T-cell (primary cell): ENCODE measurements around the gene CDC23. TPM values are rescaled to one million over a fixed set of nuclear protein-coding genes. Genes with fewer than 3 reads are reported as not detected.
"Not testable (repeated sequence)": the region's sequence is repeated elsewhere in the genome, so short reads cannot be mapped to it uniquely, and the experiment has no call there.

ENCODE experiments used
- ATAC-seq, 4 experiments: fragments of 200-7000 bp in 3 of 4; fragments of 150-1000 bp in 1 of 4; cut with Tn5 transposase; replicated peaks in 1 of 4; 1 replicate in 3 of 4; 2 replicates in 1 of 4; pipeline ENCODE4 v1.10.0; 2021; ENCODE audit warnings: moderate library complexity in 3 of 4, mild to moderate bottlenecking in 2 of 4, moderate number of reproducible peaks in 1 of 4
- CTCF ChIA-PET, 2 donors: fragments of 300-600 bp; sonication (Branson Sonifier 250); formaldehyde crosslinking; loops; one replicate each; lab custom pipeline; 2022; ENCODE audit warnings: antibody characterized with exemption in 2 of 2; lab: Charles Lee
- POLR2A ChIA-PET, 2 donors: fragments of 300-600 bp; sonication (Branson Sonifier 250); formaldehyde crosslinking; loops; one replicate each; lab custom pipeline; 2022; ENCODE audit warnings: antibody characterized with exemption in 2 of 2; lab: Charles Lee
- DNase-seq, 35 experiments: peaks; one replicate each; pipeline versions ENCODE4 v3.0.0 to v3.0.0-alpha.2; 2013 to 2023
- H3K27ac ChIP-seq: one replicate; pipeline ENCODE4 v1.5.1; 2013; ENCODE audit warnings: low read length
- H3K27me3 ChIP-seq, 2 experiments: replicated peaks in 1 of 2; 1 replicate in 1 of 2; 2 replicates in 1 of 2; pipeline versions ENCODE4 v1.6.1 to v1.7.0; 2013; ENCODE audit warnings: low read length in 1 of 2, mixed read lengths in 1 of 2; ENCODE audit not compliant: control insufficient read depth in 2 of 2, insufficient read depth in 2 of 2; ENCODE audit errors: extremely low read depth in 1 of 2
- H3K36me3 ChIP-seq, 2 donors: 1 replicate in 1 of 2; 2 replicates in 1 of 2; pipeline versions ENCODE4 v1.6.1 to v1.7.0; 2013; ENCODE audit warnings: low read length in 1 of 2; ENCODE audit not compliant: control insufficient read depth in 2 of 2, insufficient read depth in 1 of 2; ENCODE audit errors: extremely low read depth in 1 of 2
- H3K4me1 ChIP-seq, 2 experiments: 1 replicate in 1 of 2; 2 replicates in 1 of 2; pipeline versions ENCODE4 v1.6.1 to v1.7.0; 2013; ENCODE audit warnings: low read length in 2 of 2, mixed read lengths in 1 of 2; ENCODE audit not compliant: insufficient read depth in 2 of 2, control insufficient read depth in 1 of 2; ENCODE audit errors: extremely low read depth in 1 of 2
- H3K4me3 ChIP-seq, 2 donors: 1 replicate in 1 of 2; 2 replicates in 1 of 2; pipeline versions ENCODE4 v1.5.1 to v1.7.0; 2013; ENCODE audit warnings: mild to moderate bottlenecking in 2 of 2, low read length in 1 of 2, moderate library complexity in 1 of 2; ENCODE audit not compliant: control insufficient read depth in 1 of 2; ENCODE audit errors: extremely low read depth in 1 of 2
- H3K9me3 ChIP-seq: 2 replicates; pipeline ENCODE4 v1.7.0; 2013
- H3K27ac Mint-ChIP-seq, 2 donors: one replicate each; pipeline ENCODE4 v1.8.0; 2020 to 2021; ENCODE audit warnings: mild to moderate bottlenecking in 2 of 2, mixed read lengths in 2 of 2
- H3K27me3 Mint-ChIP-seq, 2 donors: one replicate each; pipeline ENCODE4 v1.8.0; 2021 to 2022; ENCODE audit warnings: mixed read lengths in 2 of 2
- H3K36me3 Mint-ChIP-seq: one replicate; pipeline ENCODE4 v1.8.0; 2021; ENCODE audit warnings: mixed read lengths
- H3K4me1 Mint-ChIP-seq, 3 donors: one replicate each; pipeline ENCODE4 v1.8.0; 2020 to 2022; ENCODE audit warnings: mixed read lengths in 3 of 3, mild to moderate bottlenecking in 1 of 3
- H3K4me3 Mint-ChIP-seq, 3 donors: one replicate each; pipeline ENCODE4 v1.8.0; 2020 to 2022; ENCODE audit warnings: mild to moderate bottlenecking in 3 of 3, mixed read lengths in 3 of 3, moderate library complexity in 3 of 3
- H3K9me3 Mint-ChIP-seq, 3 donors: one replicate each; pipeline ENCODE4 v1.8.0; 2020 to 2022; ENCODE audit warnings: mixed read lengths in 3 of 3
- WGBS: methylation state at CpG from one replicate; pipeline ENCODE4 v1.1.5; 2013; ENCODE audit warnings: missing lambda C conversion rate; ENCODE audit not compliant: insufficient coverage; 5-methylcytosine and 5-hydroxymethylcytosine counted together
- total RNA-seq, 35 experiments: library from RNA in 6 of 35; stranded (reverse) in 6 of 35; fragments of 120-200 nt in 1 of 35; gene quantifications; one replicate each; pipeline versions ENCODE4 v1.2.1 to v1.2.4 and lab custom pipeline; 2013 to 2026

The CDC23 gene
- total RNA-seq, 5 donors from 2014 or later (not counting 1 experiment from before 2014, with no cell fraction given) = 14.8 to 31.0 (median 23.8) TPM

DNA sequence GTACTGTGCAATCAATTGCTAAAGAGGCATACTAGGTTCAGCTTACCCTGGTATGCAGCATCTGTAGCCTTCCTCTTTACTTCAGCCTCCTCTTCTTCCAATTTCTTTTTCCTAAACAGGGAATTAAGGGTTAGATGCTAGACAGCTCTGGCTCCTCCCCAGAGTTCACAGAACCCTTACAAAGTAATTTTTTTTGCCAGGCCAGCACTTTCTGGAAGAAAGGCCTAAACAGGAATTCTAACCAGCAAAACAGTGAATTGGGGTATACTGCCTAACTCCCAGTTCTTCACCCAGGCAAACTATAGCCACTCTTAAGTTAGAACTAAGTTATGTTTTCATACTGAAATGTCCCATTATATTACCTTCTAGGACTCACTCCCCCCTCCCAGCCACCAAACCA, 42.8 kb downstream of the CDC23 start:
- DNase-seq = no peak
- Mint-ChIP-seq H3K4me3 (no peak overlapping the region), H3K27ac (no peak overlapping the region), H3K4me1 (peaks cover 2 to 12% (median 8%) of the 10 kb centered on the region in 3 donors), H3K9me3 (no peaks in the 10 kb centered on the region), H3K27me3 (no peaks in the 10 kb centered on the region), H3K36me3 (peaks cover 61% of the 10 kb centered on the region)
- POLR2A ChIA-PET = no interaction called here
- ATAC-seq = no peak
- Histone ChIP-seq H3K27ac (no peak overlapping the region), H3K9me3 (no peaks in the 10 kb centered on the region), H3K4me1 (no peaks in the 10 kb centered on the region), H3K4me3 (no peak overlapping the region), H3K27me3 (no peaks in the 10 kb centered on the region), H3K36me3 (peaks cover 9 to 84% of the 10 kb centered on the region in 2 donors)
- CTCF ChIA-PET = interaction anchor here in 1 of 2 donors (0.7 kb wide), 1 partner anchor 286 kb away, joined by 3 read pairs; no protein-coding TSS in a partner anchor

DNA sequence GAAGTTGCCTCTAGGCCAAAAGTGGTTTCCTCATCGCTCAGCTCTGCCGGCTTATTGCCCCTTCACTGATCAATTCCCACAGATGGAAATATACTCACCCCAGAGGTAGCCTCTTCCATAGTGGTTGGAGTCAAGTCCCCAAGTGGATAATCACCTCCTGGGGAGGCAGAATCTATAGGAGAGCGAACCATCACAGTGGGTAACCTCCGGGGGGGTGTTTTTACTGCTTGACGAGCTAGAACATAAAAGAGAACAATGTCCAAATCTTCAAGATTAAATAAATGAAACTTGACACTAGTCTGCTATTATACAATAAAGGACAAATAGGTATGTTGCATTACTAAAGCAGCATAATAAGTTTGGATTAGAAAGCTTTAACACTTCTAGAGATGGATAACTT, 44.0 kb downstream of the CDC23 start:
- no CpG with 5 or more reads among the region's 5 CpGs for WGBS
- no peaks in the 10 kb centered on the region for H3K9me3 ChIP-seq
- ChIA-PET CTCF (no interaction called here), POLR2A (no interaction called here)
- H3K27ac Mint-ChIP-seq = no peak overlapping the region
- peaks cover 69% of the 10 kb centered on the region for H3K36me3 Mint-ChIP-seq
- DNase-seq = no peak
- H3K27me3 Mint-ChIP-seq = no peaks in the 10 kb centered on the region
- ATAC-seq = no peak
- H3K36me3 ChIP-seq = peaks cover 9 to 91% of the 10 kb centered on the region in 2 donors
- peaks cover 0 to 9% (median 5%) of the 10 kb centered on the region in 3 donors for H3K4me1 Mint-ChIP-seq
- H3K4me3 ChIP-seq = no peak overlapping the region
- H3K4me3 Mint-ChIP-seq = no peak overlapping the region
- no peaks in the 10 kb centered on the region for H3K9me3 Mint-ChIP-seq
- no peaks in the 10 kb centered on the region for H3K4me1 ChIP-seq
- H3K27me3 ChIP-seq = no peaks in the 10 kb centered on the region
- no peak overlapping the region for H3K27ac ChIP-seq

DNA sequence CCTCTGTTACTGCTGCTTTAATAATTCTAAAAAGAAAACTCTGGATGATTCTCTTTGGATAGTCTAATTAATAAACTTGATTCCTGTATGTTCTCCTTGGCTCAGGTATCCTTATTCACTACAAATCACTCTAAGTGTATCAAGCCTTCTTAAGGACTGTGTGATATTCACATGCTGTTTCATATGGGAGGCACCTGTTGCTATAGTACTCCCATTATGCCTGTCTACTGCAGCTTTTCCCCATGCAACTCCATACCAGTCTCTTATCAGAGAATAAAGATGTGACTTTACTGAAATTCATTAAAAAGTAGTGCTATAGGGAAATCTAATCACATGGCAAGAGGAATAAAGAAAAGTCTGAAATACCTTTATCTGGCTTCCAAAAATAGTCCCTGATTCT, 49.4 kb downstream of the CDC23 start:
- Mint-ChIP-seq H3K27me3 (no peaks in the 10 kb centered on the region), H3K27ac (no peak overlapping the region), H3K9me3 (no peaks in the 10 kb centered on the region), H3K36me3 (peaks cover 84% of the 10 kb centered on the region), H3K4me1 (no peaks in the 10 kb centered on the region), H3K4me3 (no peak overlapping the region)
- ATAC-seq (no peak), DNase-seq (no peak)
- Histone ChIP-seq H3K36me3 (peaks cover 5 to 100% of the 10 kb centered on the region in 2 donors), H3K4me3 (no peak overlapping the region), H3K27me3 (no peaks in the 10 kb centered on the region), H3K4me1 (no peaks in the 10 kb centered on the region), H3K27ac (no peak overlapping the region), H3K9me3 (no peaks in the 10 kb centered on the region)
- ChIA-PET POLR2A (no interaction called here), CTCF (interaction anchor here in 1 of 2 donors (0.5 kb wide), 1 partner anchor 286 kb away, joined by 7 read pairs; no protein-coding TSS in a partner anchor)

DNA sequence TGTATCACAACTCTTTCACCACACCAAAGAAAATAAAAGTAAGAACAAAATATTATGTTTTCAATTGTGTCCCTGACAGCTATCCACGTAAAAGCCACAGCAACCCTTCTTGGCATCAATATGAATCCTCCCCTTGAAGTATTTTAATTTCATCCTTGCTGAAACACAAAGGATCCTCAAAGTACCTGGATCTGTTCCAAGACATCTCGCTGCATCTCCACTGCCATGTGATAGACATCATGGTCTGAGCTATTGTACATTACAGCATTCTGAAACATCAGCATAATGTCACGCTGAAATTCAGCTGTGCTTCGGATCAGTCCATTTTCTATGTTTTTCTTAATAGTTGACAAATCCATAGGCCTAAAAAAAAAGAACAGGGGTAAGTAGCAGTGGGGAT, 52.4 kb downstream of the CDC23 start:
- 100% methylated on average over 2 of the region's 4 CpGs for WGBS

DNA sequence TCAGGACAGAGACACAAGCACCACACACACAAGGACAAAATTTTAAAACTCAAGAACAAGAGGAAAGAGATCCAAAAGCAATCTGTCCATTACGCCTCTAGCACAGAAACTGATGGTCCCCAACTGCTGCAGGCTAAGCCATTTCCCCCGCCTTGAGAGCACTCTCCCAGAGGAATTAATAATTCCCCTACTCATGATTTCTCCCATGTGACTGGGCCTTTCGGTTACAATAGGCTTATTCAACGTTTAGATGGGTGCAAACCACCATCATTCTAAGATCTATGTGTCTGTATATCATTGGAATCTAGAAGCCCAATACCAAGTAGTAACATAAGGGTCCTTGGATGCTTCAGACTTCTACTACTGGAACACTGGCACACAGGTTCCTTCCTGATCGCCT, 53.5 kb downstream of the CDC23 start:
- no peaks in the 10 kb centered on the region for H3K9me3 Mint-ChIP-seq
- H3K4me1 Mint-ChIP-seq = no peaks in the 10 kb centered on the region

More for the DNA sequence above, 52.4 kb downstream of the CDC23 start:
- H3K36me3 ChIP-seq = peaks cover 0 to 87% of the 10 kb centered on the region in 2 donors
- H3K4me3 ChIP-seq = no peak overlapping the region
- DNase-seq (no peak), ATAC-seq (no peak)
- H3K4me1 ChIP-seq = no peaks in the 10 kb centered on the region
- H3K27me3 ChIP-seq = no peaks in the 10 kb centered on the region
- CTCF ChIA-PET = no interaction called here
- H3K27ac ChIP-seq = no peak overlapping the region
- no peaks in the 10 kb centered on the region for H3K9me3 Mint-ChIP-seq
- no peaks in the 10 kb centered on the region for H3K27me3 Mint-ChIP-seq
- H3K36me3 Mint-ChIP-seq = peaks cover 81% of the 10 kb centered on the region
- no peaks in the 10 kb centered on the region for H3K4me1 Mint-ChIP-seq
- no peak overlapping the region for H3K4me3 Mint-ChIP-seq
- no peaks in the 10 kb centered on the region for H3K9me3 ChIP-seq
- POLR2A ChIA-PET = interaction anchor here in 1 of 2 donors (0.6 kb wide), 1 partner anchor 11 kb away, joined by 3 read pairs; no protein-coding TSS in a partner anchor
- H3K27ac Mint-ChIP-seq = no peak overlapping the region

DNA sequence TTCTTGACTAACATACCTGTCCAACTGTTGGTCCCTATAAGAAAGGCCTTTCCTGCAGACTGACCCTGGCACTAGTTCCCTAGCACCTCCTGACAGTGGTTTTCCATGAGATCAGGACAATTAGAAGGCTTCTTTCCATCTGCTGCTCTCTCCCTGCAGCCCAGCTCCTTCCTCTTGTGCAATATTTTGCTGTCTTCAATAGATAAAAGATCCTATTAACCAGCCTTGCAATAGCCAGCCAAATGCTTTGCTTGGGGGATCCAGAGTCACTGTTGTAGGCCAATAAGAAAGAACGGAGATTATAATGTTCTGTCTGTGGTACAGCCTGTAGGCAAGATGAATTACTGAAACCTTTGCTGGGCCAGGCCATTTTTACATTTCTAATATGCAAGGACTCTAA, 55.5 kb downstream of the CDC23 start:
- DNase-seq (no peak), ATAC-seq (no peak)
- no peaks in the 10 kb centered on the region for H3K27me3 Mint-ChIP-seq
- POLR2A ChIA-PET = no interaction called here
- no peaks in the 10 kb centered on the region for H3K4me1 Mint-ChIP-seq
- Histone ChIP-seq H3K36me3 (peaks cover 0 to 56% of the 10 kb centered on the region in 2 donors), H3K9me3 (no peaks in the 10 kb centered on the region), H3K27ac (no peak overlapping the region), H3K4me3 (no peak overlapping the region), H3K27me3 (no peaks in the 10 kb centered on the region), H3K4me1 (no peaks in the 10 kb centered on the region)
- H3K27ac Mint-ChIP-seq = no peak overlapping the region
- H3K36me3 Mint-ChIP-seq = peaks cover 54% of the 10 kb centered on the region
- no peaks in the 10 kb centered on the region for H3K9me3 Mint-ChIP-seq
- no peak overlapping the region for H3K4me3 Mint-ChIP-seq
- CTCF ChIA-PET = interaction anchor here in 1 of 2 donors (0.6 kb wide), 1 partner anchor 19 kb away, joined by 14 read pairs; no protein-coding TSS in a partner anchor
- WGBS = no CpG with 5 or more reads among the region's 1 CpG

More for the DNA sequence above, 53.5 kb downstream of the CDC23 start:
- DNase-seq (no peak), ATAC-seq (no peak)
- peaks cover 0 to 76% of the 10 kb centered on the region in 2 donors for H3K36me3 ChIP-seq
- Mint-ChIP-seq H3K27me3 (no peaks in the 10 kb centered on the region), H3K27ac (no peak overlapping the region), H3K36me3 (peaks cover 72% of the 10 kb centered on the region), H3K4me3 (no peak overlapping the region)
- H3K27me3 ChIP-seq = no peaks in the 10 kb centered on the region
- ChIA-PET CTCF (no interaction called here), POLR2A (no interaction called here)
- H3K4me1 ChIP-seq = no peaks in the 10 kb centered on the region
- WGBS = 83% methylated on average over 1 of the region's 5 CpGs
- H3K9me3 ChIP-seq = no peaks in the 10 kb centered on the region
- no peak overlapping the region for H3K4me3 ChIP-seq
- no peak overlapping the region for H3K27ac ChIP-seq

DNA sequence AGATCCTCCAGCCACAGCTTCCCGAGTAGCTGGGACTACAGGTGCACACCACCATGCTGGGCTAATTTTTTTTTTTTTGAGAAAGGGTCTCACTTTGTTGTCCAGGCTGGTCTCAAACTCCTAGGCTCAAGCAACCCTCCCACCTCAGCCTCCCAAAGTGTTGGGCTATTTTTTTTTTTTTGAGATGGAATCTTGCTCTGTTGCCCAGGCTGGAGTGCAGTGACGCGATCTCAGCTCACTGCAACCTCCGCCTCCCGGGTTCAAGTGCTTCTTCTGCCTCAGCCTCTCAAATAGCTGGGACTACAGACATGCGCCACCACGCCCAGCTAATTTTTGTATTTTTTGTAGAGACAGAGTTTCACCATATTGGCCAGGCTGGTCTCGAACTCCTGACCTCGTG, 57.1 kb downstream of the CDC23 start:
- DNase-seq, H3K4me3 ChIP-seq, H3K9me3 ChIP-seq, H3K4me3 Mint-ChIP-seq, H3K27ac ChIP-seq, H3K27ac Mint-ChIP-seq, ATAC-seq, H3K27me3 Mint-ChIP-seq, H3K4me1 Mint-ChIP-seq, POLR2A ChIA-PET, H3K9me3 Mint-ChIP-seq, H3K4me1 ChIP-seq, H3K27me3 ChIP-seq: not testable (repeated sequence)
- H3K36me3 Mint-ChIP-seq = peaks cover 42% of the 10 kb centered on the region
- CTCF ChIA-PET = interaction anchor here in 1 of 2 donors (0.6 kb wide), 1 partner anchor 58 kb away, joined by 3 read pairs; no protein-coding TSS in a partner anchor
- WGBS = 100% methylated on average over 7 of the region's 9 CpGs
- peaks cover 0 to 40% of the 10 kb centered on the region in 2 donors for H3K36me3 ChIP-seq
